Muscle of leg (tissue), 11 donors: ENCODE measurements around the gene PARD3. TPM values are rescaled to one million over a fixed set of nuclear protein-coding genes. Genes with fewer than 3 reads are reported as not detected.
A peak's percentile ranks its signal among the peaks of the same experiment; 100 is the strongest.

Experiments
- DNase-seq: peaks from one replicate; pipeline ENCODE4 v3.0.0; 2013
- H3K27ac ChIP-seq: one replicate; pipeline ENCODE4 v1.5.1; 2013; ENCODE audit warnings: mild to moderate bottlenecking, low read length, control low read depth
- H3K27me3 ChIP-seq: one replicate; pipeline ENCODE4 v1.6.1; 2013; ENCODE audit warnings: low read length; ENCODE audit not compliant: control insufficient read depth, insufficient read depth
- H3K36me3 ChIP-seq: one replicate; pipeline ENCODE4 v1.6.1; 2013; ENCODE audit warnings: low read length; ENCODE audit not compliant: control insufficient read depth, insufficient read depth
- H3K4me1 ChIP-seq: one replicate; pipeline ENCODE4 v1.6.1; 2013; ENCODE audit warnings: low read length; ENCODE audit not compliant: control insufficient read depth, insufficient read depth
- H3K4me3 ChIP-seq: one replicate; pipeline ENCODE4 v1.5.1; 2013; ENCODE audit warnings: low read length, control low read depth
- H3K9me3 ChIP-seq: replicated peaks from 2 replicates; pipeline ENCODE4 v1.6.1; 2013; ENCODE audit warnings: low read depth, low read length; ENCODE audit not compliant: control insufficient read depth
- WGBS: methylation state at CpG from one replicate; pipeline ENCODE4 v1.1.5; 2013; ENCODE audit warnings: missing lambda C conversion rate; ENCODE audit not compliant: insufficient coverage; 5-methylcytosine and 5-hydroxymethylcytosine counted together
- polyA plus RNA-seq, 8 donors: library from polyadenylated mRNA; unstranded; fragments of 120-200 nt; gene quantifications; one replicate each; pipeline versions ENCODE4 v1.2.1 to v1.2.3, GENCODE V29; 2013; ENCODE audit warnings: inconsistent platforms in 1 of 8, low replicate concordance in 1 of 8; ENCODE audit not compliant: insufficient read length in 8 of 8, insufficient read depth in 1 of 8
- total RNA-seq: library from RNA; stranded (reverse); fragments of 120-200 nt; gene quantifications from one replicate; pipeline ENCODE4 v1.2.4, GENCODE V29; 2013

Gene PARD3
- total and polyA plus RNA-seq, 9 donors = 32.4 to 59.0 (median 41.9) TPM

DNA sequence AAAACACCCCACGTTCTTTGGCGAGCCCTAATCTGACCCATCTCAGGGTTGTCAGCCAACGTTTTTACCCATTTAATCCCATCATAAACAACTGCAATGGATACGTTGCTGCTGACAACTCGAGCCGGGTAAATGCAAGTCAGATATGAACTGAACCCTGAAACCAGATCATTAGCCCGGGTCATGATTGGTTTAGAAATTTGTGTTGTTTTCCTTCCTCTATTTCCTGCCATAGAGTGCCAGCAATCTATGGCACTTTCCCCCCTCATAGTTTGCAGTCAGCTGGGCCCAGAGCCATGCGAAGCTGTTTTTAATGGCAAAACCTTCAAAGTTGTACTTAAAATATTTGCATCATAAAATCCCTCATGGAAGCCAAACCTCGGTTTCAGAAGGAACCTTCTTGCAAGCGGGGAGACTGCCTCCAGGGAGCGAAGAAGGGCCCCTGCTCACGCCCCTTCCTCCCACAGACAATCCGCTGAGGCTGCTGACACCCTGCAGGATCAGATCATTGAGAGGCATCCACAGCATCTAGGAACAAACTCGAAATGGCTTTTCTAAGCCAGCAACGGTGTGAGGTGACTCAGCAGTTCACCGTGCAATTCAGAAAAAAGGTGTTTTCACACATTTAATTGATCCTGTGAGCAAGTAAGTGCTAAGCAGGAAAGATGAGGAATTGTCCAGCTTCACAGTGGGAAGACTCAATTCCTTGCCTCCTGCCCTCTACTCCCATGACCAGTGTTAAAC lies 710.1 kb downstream of the PARD3 start:
- Histone ChIP-seq H3K36me3 (peaks cover under 1% of the 10 kb centered on the region), H3K4me1 (peaks cover 23% of the 10 kb centered on the region), H3K27me3 (no peaks in the 10 kb centered on the region), H3K4me3 (no peak overlapping the region), H3K27ac (no peak overlapping the region), H3K9me3 (no peaks in the 10 kb centered on the region)
- DNase-seq = peak; percentile 38
- WGBS = 34% methylated on average over 9 of the region's 16 CpGs

DNA sequence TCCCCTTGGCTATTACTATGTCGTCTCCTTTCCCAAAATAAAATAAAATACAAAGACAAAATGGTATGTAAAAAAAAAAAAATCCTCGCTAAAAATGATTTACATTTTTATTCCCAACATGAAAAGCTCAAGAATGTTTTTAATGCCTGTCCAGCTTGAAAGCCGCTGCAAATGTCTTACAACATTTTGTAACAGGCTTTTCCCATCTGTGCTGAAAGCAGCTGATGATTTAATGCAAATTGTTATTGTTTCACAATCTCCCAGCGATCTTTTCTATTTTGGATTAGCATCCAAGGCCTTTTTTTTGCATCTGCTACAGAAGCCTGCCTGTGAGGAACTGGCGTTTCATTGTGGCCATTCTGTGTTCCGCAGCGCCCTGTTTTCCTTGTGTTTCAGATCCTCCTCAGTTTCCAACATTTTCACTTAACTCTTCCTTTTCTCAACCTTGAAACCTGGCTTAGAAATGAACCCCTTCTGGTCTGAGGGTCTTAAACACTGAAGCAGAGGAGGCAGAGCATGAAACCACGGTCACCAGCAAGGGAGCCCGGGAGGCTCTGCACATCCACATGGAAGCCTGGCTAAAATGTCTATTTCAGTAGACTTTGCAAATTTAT lies 712.1 kb downstream of the PARD3 start:
- Histone ChIP-seq H3K27ac (peak overlapping the region; percentile 92), H3K4me3 (no peak overlapping the region), H3K27me3 (no peaks in the 10 kb centered on the region), H3K9me3 (peaks cover 9% of the 10 kb centered on the region), H3K4me1 (peaks cover 23% of the 10 kb centered on the region), H3K36me3 (no peaks in the 10 kb centered on the region)
- peak; percentile 98 for DNase-seq
- 23% methylated on average over 5 of the region's 9 CpGs for whole genome bisulfite sequencing

DNA sequence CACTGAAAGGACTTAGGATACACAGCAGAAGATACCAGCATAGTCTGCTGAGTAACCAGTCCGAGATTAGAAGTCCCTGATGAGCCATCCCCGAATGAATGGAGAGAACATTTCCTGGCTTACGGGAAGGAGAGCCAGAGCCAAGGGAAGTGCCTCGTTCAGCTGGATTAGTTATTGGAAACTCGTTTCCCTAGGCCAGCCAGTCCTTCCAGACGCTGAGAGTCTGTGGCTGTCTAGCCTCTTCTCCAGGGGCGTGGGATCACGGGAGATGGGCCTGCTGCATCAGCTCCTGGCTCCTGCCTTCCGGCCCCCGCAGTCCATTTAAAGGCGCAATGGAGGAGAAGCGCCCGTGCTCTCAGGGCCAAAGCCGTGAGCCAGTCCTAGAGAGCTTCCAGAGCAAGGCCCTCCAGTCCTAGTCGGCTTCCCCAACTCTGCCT lies 712.8 kb downstream of the PARD3 start:
- Histone ChIP-seq H3K4me1 (peaks cover 23% of the 10 kb centered on the region), H3K9me3 (peaks cover 9% of the 10 kb centered on the region), H3K36me3 (no peaks in the 10 kb centered on the region), H3K4me3 (no peak overlapping the region), H3K27ac (peak overlapping the region; percentile 92), H3K27me3 (no peaks in the 10 kb centered on the region)
- DNase-seq = peak; percentile 98
- WGBS = 4% methylated on average over 12 of the region's 15 CpGs

DNA sequence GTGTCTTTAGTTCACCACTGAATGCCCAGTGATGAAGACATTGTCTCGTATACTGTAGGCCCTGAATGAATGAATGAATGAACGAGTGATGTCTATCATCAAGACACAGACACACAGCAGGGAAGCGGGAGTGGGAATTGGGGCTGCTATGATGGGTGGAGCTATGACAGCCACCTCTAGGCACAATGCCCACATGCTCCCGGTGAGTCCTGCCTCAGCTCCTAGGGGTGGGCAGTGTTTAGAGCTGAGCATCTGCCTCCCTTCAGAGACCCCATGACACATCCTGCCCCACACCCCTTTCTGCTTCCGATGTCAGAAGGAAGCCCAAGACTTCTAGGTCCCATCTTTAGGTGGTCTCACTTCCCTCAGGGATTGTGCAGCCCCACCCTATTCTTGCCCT lies 714.1 kb downstream of the PARD3 start:
- Histone ChIP-seq H3K9me3 (peaks cover 9% of the 10 kb centered on the region), H3K4me1 (peaks cover 23% of the 10 kb centered on the region), H3K36me3 (no peaks in the 10 kb centered on the region), H3K27ac (no peak overlapping the region), H3K4me3 (no peak overlapping the region), H3K27me3 (no peaks in the 10 kb centered on the region)
- no peak for DNase-seq
- WGBS = 100% methylated on average over 1 of the region's 5 CpGs

DNA sequence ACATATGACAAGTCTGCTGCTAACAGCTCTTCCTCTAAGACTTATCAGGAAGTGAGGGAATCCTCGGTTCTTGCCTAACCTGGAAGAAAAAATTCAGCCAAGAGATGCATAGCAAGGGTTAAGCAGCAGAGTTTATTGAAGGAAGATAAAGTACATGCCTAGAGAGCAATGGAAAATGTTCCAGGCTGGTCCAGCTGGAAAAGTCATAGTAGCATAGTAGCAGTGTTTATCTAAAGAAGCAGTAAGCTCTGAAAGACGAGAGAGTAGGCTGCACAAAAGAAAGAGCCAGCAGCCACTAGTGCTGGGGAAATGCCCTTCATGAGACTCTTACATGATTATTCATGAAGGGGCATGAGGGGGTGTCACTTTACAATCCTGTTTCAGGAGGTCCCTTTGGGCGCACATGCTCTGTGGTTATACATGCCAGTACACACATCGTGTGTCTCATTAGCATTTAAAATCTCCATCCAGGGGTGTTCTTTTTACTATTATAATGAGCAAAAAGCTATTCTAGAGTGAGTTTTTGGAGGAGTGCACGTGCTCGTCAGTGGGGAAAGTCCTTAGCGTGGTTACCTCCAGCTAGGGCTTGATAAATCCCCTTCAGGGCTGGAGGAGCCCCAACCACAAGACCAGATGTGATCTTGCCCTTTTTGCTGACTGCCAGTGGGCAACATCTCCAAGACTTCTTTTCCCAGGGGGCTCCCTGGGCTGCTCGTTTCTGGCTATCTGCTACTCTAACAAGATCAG lies 716.1 kb downstream of the PARD3 start:
- Histone ChIP-seq H3K4me3 (no peak overlapping the region), H3K27me3 (no peaks in the 10 kb centered on the region), H3K9me3 (peaks cover 16% of the 10 kb centered on the region), H3K36me3 (no peaks in the 10 kb centered on the region), H3K4me1 (peaks cover 16% of the 10 kb centered on the region), H3K27ac (no peak overlapping the region)
- 43% methylated on average over 2 of the region's 8 CpGs for WGBS
- peak; percentile 65 for DNase-seq

DNA sequence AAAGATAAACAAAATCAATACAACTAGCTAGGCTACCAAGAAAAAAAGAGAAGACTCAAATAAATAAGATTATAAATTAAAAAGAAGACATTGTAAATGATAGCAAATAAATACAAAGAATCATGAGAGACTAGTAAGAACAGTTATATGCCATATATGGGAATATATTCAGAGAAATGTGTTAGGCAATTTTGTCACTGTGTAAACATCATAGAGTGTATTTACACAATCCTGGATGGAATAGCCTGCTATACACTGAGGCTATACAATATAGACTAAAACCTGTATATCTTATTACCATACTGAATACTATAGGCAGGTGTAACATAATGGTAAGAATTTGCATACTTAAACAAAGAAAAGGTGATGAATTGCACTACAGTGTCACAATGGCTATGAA lies 717.4 kb downstream of the PARD3 start:
- no peaks in the 10 kb centered on the region for H3K27me3 ChIP-seq
- no peak overlapping the region for H3K4me3 ChIP-seq
- peaks cover 10% of the 10 kb centered on the region for H3K4me1 ChIP-seq
- H3K36me3 ChIP-seq = no peaks in the 10 kb centered on the region
- no peak overlapping the region for H3K27ac ChIP-seq
- H3K9me3 ChIP-seq = peaks cover 16% of the 10 kb centered on the region
- DNase-seq = no peak

DNA sequence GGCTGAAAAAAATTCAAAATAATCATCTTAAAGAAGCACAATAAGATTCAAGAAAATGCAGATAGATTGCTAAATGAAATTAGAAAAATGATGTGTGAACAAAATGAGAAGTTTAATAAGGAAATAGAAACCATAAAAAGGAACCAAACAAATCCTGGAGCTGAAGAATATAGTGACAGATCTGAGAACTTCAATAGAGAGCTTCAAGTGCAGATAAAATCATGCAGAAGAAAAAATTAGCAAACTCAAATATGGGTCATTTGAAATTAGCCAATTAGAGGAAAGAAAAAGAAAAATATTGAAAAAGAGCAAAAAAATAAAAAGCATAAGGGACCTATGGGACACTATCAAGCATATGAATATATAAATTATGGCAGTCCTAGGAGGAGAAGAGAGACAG lies 720.1 kb downstream of the PARD3 start:
- Histone ChIP-seq H3K27me3 (no peaks in the 10 kb centered on the region), H3K4me3 (no peak overlapping the region), H3K9me3 (peaks cover 16% of the 10 kb centered on the region), H3K4me1 (no peaks in the 10 kb centered on the region), H3K36me3 (no peaks in the 10 kb centered on the region), H3K27ac (no peak overlapping the region)
- no peak for DNase-seq

DNA sequence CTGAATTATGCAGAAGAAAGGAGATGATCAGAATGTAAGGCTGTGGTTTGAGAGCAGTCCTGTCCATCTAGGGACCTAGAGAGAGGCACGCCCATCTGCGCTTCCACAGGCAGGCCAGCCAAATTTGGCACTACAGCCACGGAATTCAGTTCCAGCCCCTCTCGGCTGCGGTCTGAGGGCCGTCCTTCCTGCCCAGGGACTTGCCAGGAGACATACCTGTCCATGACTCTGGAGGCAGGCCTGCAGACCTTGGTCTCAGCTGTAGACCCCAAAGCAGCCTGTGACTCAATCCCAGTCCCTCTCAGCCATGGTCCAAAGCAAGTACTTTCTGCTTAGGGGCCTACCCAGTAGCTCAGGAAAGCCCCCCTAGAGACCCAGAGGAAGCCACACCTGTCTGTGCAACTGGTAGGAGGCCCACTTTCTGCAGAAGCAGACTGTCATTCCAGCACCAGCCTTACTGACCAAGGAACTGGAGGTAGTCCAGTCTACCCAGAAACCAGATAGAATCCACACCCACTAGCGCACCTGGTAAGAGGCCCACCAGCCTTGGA lies 720.9 kb downstream of the PARD3 start:
- peaks cover 11% of the 10 kb centered on the region for H3K9me3 ChIP-seq
- whole genome bisulfite sequencing = 84% methylated on average over 7 of the region's 7 CpGs
- no peak overlapping the region for H3K27ac ChIP-seq
- H3K4me3 ChIP-seq = no peak overlapping the region
- DNase-seq = no peak
- no peaks in the 10 kb centered on the region for H3K4me1 ChIP-seq
- no peaks in the 10 kb centered on the region for H3K36me3 ChIP-seq
- H3K27me3 ChIP-seq = no peaks in the 10 kb centered on the region

DNA sequence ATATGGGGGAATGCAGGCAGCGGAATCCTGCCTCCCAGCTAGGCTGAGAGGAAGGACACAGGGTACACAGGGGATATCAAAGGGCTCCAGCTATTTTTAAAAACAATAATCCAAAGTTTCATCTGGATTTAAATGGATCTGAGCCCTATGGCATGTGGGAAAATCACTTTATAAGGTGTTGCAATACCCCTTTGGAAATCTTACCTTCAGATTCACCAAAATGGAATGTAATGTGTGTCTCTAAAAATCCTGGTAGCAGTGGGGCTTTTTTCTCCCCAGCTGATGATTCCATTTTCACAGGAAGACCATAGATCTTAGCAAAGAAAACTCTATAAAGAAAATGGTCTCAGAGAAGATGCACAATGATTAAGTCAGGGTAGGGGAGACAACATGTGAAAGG lies 722.2 kb downstream of the PARD3 start:
- H3K27me3 ChIP-seq = no peaks in the 10 kb centered on the region
- no peak overlapping the region for H3K4me3 ChIP-seq
- no peaks in the 10 kb centered on the region for H3K4me1 ChIP-seq
- H3K36me3 ChIP-seq = no peaks in the 10 kb centered on the region
- H3K27ac ChIP-seq = no peak overlapping the region
- peaks cover 7% of the 10 kb centered on the region for H3K9me3 ChIP-seq
- WGBS = no CpG with 5 or more reads among the region's 1 CpG
- DNase-seq = no peak

DNA sequence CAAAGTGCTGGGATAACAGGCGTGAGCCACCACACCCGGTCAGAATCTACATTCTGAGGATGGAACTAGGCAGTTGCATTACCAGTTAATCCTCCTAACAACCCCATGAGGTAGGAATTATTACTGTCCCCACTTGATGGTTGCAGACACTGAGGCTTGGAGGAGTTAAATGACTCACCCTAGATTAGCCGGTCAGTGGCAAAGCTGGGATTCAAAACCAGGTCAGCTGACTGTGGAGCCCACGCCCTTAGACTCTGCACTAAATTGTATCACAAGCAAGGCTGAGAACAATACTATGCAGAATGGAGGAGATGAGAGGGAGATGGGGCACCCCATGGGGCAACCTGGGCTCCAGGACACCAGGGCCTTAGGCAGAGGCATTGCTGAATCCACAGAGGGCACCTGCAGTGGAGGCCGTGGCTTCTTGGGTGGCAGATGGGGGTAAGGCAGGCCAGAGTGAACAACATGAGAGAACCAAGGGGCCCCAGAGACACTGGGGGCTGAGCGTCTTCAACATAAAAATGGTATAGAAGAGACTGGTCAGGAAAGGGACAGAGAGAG lies 723.4 kb downstream of the PARD3 start:
- WGBS = 100% methylated on average over 3 of the region's 6 CpGs

More for the DNA sequence above, 723.4 kb downstream of the PARD3 start:
- H3K36me3 ChIP-seq = no peaks in the 10 kb centered on the region
- H3K27me3 ChIP-seq = no peaks in the 10 kb centered on the region
- H3K27ac ChIP-seq = no peak overlapping the region
- H3K9me3 ChIP-seq = peaks cover 7% of the 10 kb centered on the region
- H3K4me3 ChIP-seq = no peak overlapping the region
- no peak for DNase-seq
- no peaks in the 10 kb centered on the region for H3K4me1 ChIP-seq
